Stimulated activated CD8-positive, alpha-beta memory T cell treated with anti-CD3 and anti-CD28 coated beads, Interleukin-4, amount 100 ng/mL, for 4 hours (primary cell): ENCODE measurements around the gene NCOA1.
"Not testable (repeated sequence)": the region's sequence is repeated elsewhere in the genome, so short reads cannot be mapped to it uniquely, and the experiment has no call there.

Experiments used
- DNase-seq, 2 donors: peaks; one replicate each; pipeline ENCODE4 v3.0.0-alpha.2; 2020; ENCODE audit warnings: low read depth in 2 of 2, low spot score in 1 of 2

NCOA1 gene

GRCh38 chr2:24505534-24506275, 14.7 kb downstream of the NCOA1 start:
- DNase-seq, result no peak

GRCh38 chr2:24507549-24507948, 16.5 kb downstream of the NCOA1 start:
- no peak for DNase-seq

GRCh38 chr2:24508878-24509277, 17.8 kb downstream of the NCOA1 start:
- DNase-seq, result no peak

GRCh38 chr2:24509425-24509824, 18.4 kb downstream of the NCOA1 start:
- no peak for DNase-seq

- DNase-seq, result no peak
These were observed 18.8 kb downstream of the NCOA1 start for GRCh38 chr2:24509840-24510239.

- no peak for DNase-seq
These were observed 19.7 kb downstream of the NCOA1 start for GRCh38 chr2:24510771-24511170.

GRCh38 chr2:24511198-24511597, 20.1 kb downstream of the NCOA1 start:
- no peak for DNase-seq

- no peak for DNase-seq
These were observed 20.8 kb downstream of the NCOA1 start for GRCh38 chr2:24511894-24512293.

GRCh38 chr2:24512404-24512803, 21.4 kb downstream of the NCOA1 start:
- DNase-seq, result no peak

GRCh38 chr2:24512831-24513230, 21.8 kb downstream of the NCOA1 start:
- no peak for DNase-seq

GRCh38 chr2:24513281-24514071, 22.4 kb downstream of the NCOA1 start:
- no peak for DNase-seq

GRCh38 chr2:24514820-24515219, 23.8 kb downstream of the NCOA1 start:
- no peak for DNase-seq

- no peak for DNase-seq
These were observed 24.3 kb downstream of the NCOA1 start for GRCh38 chr2:24515335-24515734.

- no peak for DNase-seq
These were observed 24.8 kb downstream of the NCOA1 start for GRCh38 chr2:24515831-24516230.

- no peak for DNase-seq
These were observed 26.2 kb downstream of the NCOA1 start for GRCh38 chr2:24517247-24517646.

- no peak for DNase-seq
These were observed 29.1 kb downstream of the NCOA1 start for GRCh38 chr2:24520175-24520574.

- no peak for DNase-seq
These were observed 30.3 kb downstream of the NCOA1 start for GRCh38 chr2:24521162-24521857.

- no peak for DNase-seq
These were observed 31.1 kb downstream of the NCOA1 start for GRCh38 chr2:24521975-24522639.

- DNase-seq, result no peak
These were observed 36.5 kb downstream of the NCOA1 start for GRCh38 chr2:24527536-24527935.

- DNase-seq, result no peak
These were observed 39.7 kb downstream of the NCOA1 start for GRCh38 chr2:24530796-24531195.

GRCh38 chr2:24531610-24532009, 40.6 kb downstream of the NCOA1 start:
- DNase-seq, result not testable (repeated sequence)
